OCI-LY3 (cell line): ENCODE measurements around the gene GPR155.
A peak's percentile ranks its signal among the peaks of the same experiment; 100 is the strongest.

Experiments used
- H2AFZ ChIP-seq: fragments of 200-600, 300-600 bp; shearing (Covaris generic); 2 replicates; pipeline ENCODE4 v1.6.0; 2014; ENCODE audit warnings: antibody characterized with exemption, low read depth, low read length
- H3K27ac ChIP-seq: fragments of 200-600, 300-600 bp; sonication (generic); 2 replicates; pipeline ENCODE4 v1.5.1; 2014; ENCODE audit warnings: mild to moderate bottlenecking, low read length, moderate library complexity, mixed read lengths
- H3K27me3 ChIP-seq: fragments of 200-600, 300-600 bp; sonication (generic); 2 replicates; pipeline ENCODE4 v1.6.1; 2014; ENCODE audit warnings: low read depth, low read length, mixed read lengths
- H3K36me3 ChIP-seq: fragments of 200-600, 300-600 bp; sonication (generic); replicated peaks from 2 replicates; pipeline ENCODE3; 2014; ENCODE audit warnings: low read depth, low read length, mixed read lengths
- H3K4me1 ChIP-seq: fragments of 300-600, 200-600 bp; sonication (generic); 2 replicates; pipeline ENCODE4 v1.6.1; 2014; ENCODE audit warnings: low read length, mixed read lengths
- H3K4me2 ChIP-seq: fragments of 200-600, 300-600 bp; sonication (generic); 2 replicates; pipeline ENCODE4 v1.6.1; 2014; ENCODE audit warnings: low read length, mixed read lengths
- H3K4me3 ChIP-seq: fragments of 300-600, 200-600 bp; sonication (generic); 2 replicates; pipeline ENCODE4 v1.5.1; 2014; ENCODE audit warnings: antibody characterized with exemption, mild to moderate bottlenecking, low read length, moderate library complexity
- H3K79me2 ChIP-seq: fragments of 300-600, 200-600 bp; shearing (Covaris generic); 2 replicates; pipeline ENCODE4 v1.6.1; 2014; ENCODE audit warnings: mild to moderate bottlenecking, low read length, mixed read lengths
- H3K9ac ChIP-seq: fragments of 300-600, 200-600 bp; shearing (Covaris generic); 2 replicates; pipeline ENCODE4 v1.6.0; 2014; ENCODE audit warnings: mild to moderate bottlenecking, low read length, moderate library complexity
- H3K9me3 ChIP-seq: fragments of 200-600, 300-600 bp; shearing (Covaris generic); 2 replicates; pipeline ENCODE4 v1.6.1; 2014; ENCODE audit warnings: low read length, mixed read lengths; ENCODE audit not compliant: insufficient read depth
- H4K20me1 ChIP-seq: fragments of 200-600, 300-600 bp; sonication (generic); 2 replicates; pipeline ENCODE4 v1.6.1; 2016; ENCODE audit warnings: low read length, mixed read lengths; ENCODE audit not compliant: insufficient read depth
- CTCF ChIP-seq: fragments of 200-600, 300-600 bp; sonication (generic); IDR thresholded peaks from 2 replicates; pipeline ENCODE4 v1.5.1; 2014; ENCODE audit warnings: antibody characterized with exemption, low read length, low read depth
- EZH2phosphoT487 ChIP-seq: fragments of 200-600 bp; shearing (Covaris generic); IDR thresholded peaks from 2 replicates; pipeline ENCODE4 v1.6.1; 2018; ENCODE audit warnings: antibody characterized with exemption, mixed run types, low read depth

GPR155 gene

GRCh38 chr2:174527959-174528358, 41.1 kb upstream of the GPR155 start:
- Histone ChIP-seq H3K4me3 (no peak overlapping the region), H3K79me2 (no peaks in the 10 kb centered on the region), H2AFZ (no peak overlapping the region), H3K4me1 (peaks cover 8% of the 10 kb centered on the region), H3K27me3 (no peaks in the 10 kb centered on the region), H3K36me3 (no peaks in the 10 kb centered on the region), H3K4me2 (no peak overlapping the region), H3K9ac (no peak overlapping the region), H4K20me1 (no peaks in the 10 kb centered on the region), H3K9me3 (no peaks in the 10 kb centered on the region), H3K27ac (no peak overlapping the region)
- TF ChIP-seq EZH2phosphoT487 (no peak), CTCF (no peak)

- Histone ChIP-seq H3K4me3 (no peak overlapping the region), H4K20me1 (no peaks in the 10 kb centered on the region), H3K9me3 (no peaks in the 10 kb centered on the region), H3K36me3 (no peaks in the 10 kb centered on the region), H3K4me2 (no peak overlapping the region), H3K27ac (no peak overlapping the region), H3K27me3 (no peaks in the 10 kb centered on the region), H3K79me2 (no peaks in the 10 kb centered on the region), H2AFZ (no peak overlapping the region), H3K4me1 (peaks cover 15% of the 10 kb centered on the region), H3K9ac (no peak overlapping the region)
- TF ChIP-seq EZH2phosphoT487 (no peak), CTCF (no peak)
Observed at GRCh38 chr2:174527101-174527721, 40.4 kb upstream of the GPR155 start.

GRCh38 chr2:174524527-174524926, 37.7 kb upstream of the GPR155 start:
- H3K9ac ChIP-seq = no peak overlapping the region
- TF ChIP-seq EZH2phosphoT487 (no peak), CTCF (no peak)
- no peaks in the 10 kb centered on the region for H3K36me3 ChIP-seq
- no peaks in the 10 kb centered on the region for H4K20me1 ChIP-seq
- no peaks in the 10 kb centered on the region for H3K79me2 ChIP-seq
- no peaks in the 10 kb centered on the region for H3K27me3 ChIP-seq
- H3K4me2 ChIP-seq = no peak overlapping the region
- no peak overlapping the region for H3K27ac ChIP-seq
- peaks cover 17% of the 10 kb centered on the region for H3K4me1 ChIP-seq
- no peak overlapping the region for H3K4me3 ChIP-seq
- no peaks in the 10 kb centered on the region for H3K9me3 ChIP-seq
- H2AFZ ChIP-seq = peak overlapping the region; percentile 56

GRCh38 chr2:174522553-174522952, 35.7 kb upstream of the GPR155 start:
- no peak overlapping the region for H3K27ac ChIP-seq
- no peaks in the 10 kb centered on the region for H4K20me1 ChIP-seq
- peaks cover 17% of the 10 kb centered on the region for H3K4me1 ChIP-seq
- H3K4me3 ChIP-seq = no peak overlapping the region
- no peaks in the 10 kb centered on the region for H3K79me2 ChIP-seq
- H3K9me3 ChIP-seq = no peaks in the 10 kb centered on the region
- H3K9ac ChIP-seq = no peak overlapping the region
- peak overlapping the region; percentile 41 for H3K4me2 ChIP-seq
- no peaks in the 10 kb centered on the region for H3K27me3 ChIP-seq
- no peak overlapping the region for H2AFZ ChIP-seq
- TF ChIP-seq CTCF (peak; percentile 57), EZH2phosphoT487 (no peak)
- no peaks in the 10 kb centered on the region for H3K36me3 ChIP-seq
